ENCODE measurements around the gene NDUFA13. TPM values are rescaled to one million over a fixed set of nuclear protein-coding genes. Genes with fewer than 3 reads are reported as not detected.

Gene NDUFA13
- total RNA-seq, 3 donors from 2014 or later = 97.3 to 134 (median 99.2) TPM

- Histone ChIP-seq H3K27me3 (no peaks in the 10 kb centered on the region), H3K4me1 (no peaks in the 10 kb centered on the region), H3K4me3 (no peak overlapping the region), H3K27ac (no peak overlapping the region), H3K9me3 (no peaks in the 10 kb centered on the region), H3K36me3 (peaks cover 4% of the 10 kb centered on the region)
- TF ChIP-seq POLR2AphosphoS5 (IDR thresholded peaks at IDR 0.05) = no peak
- no peak for TF ChIP-seq CTCF (IDR thresholded peaks at IDR 0.05)
- intact Hi-C loops (cut with DNase I; ENCODE audit: low total_unique reads) = no loop called here
- no peak for DNase-seq (ENCODE audit: low spot score in 2 of 2)
Measured at GRCh38 chr19:19523177-19523576, 7.2 kb downstream of the NDUFA13 start.

- intact Hi-C loops (cut with DNase I; ENCODE audit: low total_unique reads) = no loop called here
- no peak for DNase-seq (ENCODE audit: low spot score in 2 of 2)
- peaks cover 4% of the 10 kb centered on the region for H3K36me3 ChIP-seq
Measured at GRCh38 chr19:19524053-19524452, 8.0 kb downstream of the NDUFA13 start.

GRCh38 chr19:19525611-19526380, 9.8 kb downstream of the NDUFA13 start:
- no peaks in the 10 kb centered on the region for H3K27me3 ChIP-seq
- H3K27ac ChIP-seq = no peak overlapping the region
- no peaks in the 10 kb centered on the region for H3K4me1 ChIP-seq
- H3K4me3 ChIP-seq = no peak overlapping the region
- intact Hi-C loops (cut with DNase I; ENCODE audit: low total_unique reads) = no loop called here
- H3K9me3 ChIP-seq = no peaks in the 10 kb centered on the region
- no peak for DNase-seq (ENCODE audit: low spot score in 2 of 2)
- H3K36me3 ChIP-seq = peaks cover 4% of the 10 kb centered on the region
- TF ChIP-seq POLR2AphosphoS5 (IDR thresholded peaks at IDR 0.05) (no peak), CTCF (IDR thresholded peaks at IDR 0.05) (no peak), POLR2A (IDR thresholded peaks at IDR 0.05) (no peak)

More at GRCh38 chr19:19524053-19524452, 8.0 kb downstream of the NDUFA13 start:
- Histone ChIP-seq H3K27me3 (no peaks in the 10 kb centered on the region), H3K4me1 (no peaks in the 10 kb centered on the region), H3K4me3 (no peak overlapping the region), H3K9me3 (no peaks in the 10 kb centered on the region), H3K27ac (no peak overlapping the region)
- TF ChIP-seq CTCF (IDR thresholded peaks at IDR 0.05) (no peak), POLR2A (IDR thresholded peaks at IDR 0.05) (no peak), POLR2AphosphoS5 (IDR thresholded peaks at IDR 0.05) (no peak)

- intact Hi-C loops (cut with DNase I; ENCODE audit: low total_unique reads) = no loop called here
- no peak overlapping the region for H3K27ac ChIP-seq
- no peaks in the 10 kb centered on the region for H3K4me1 ChIP-seq
- no peaks in the 10 kb centered on the region for H3K9me3 ChIP-seq
- H3K4me3 ChIP-seq = no peak overlapping the region
- no peaks in the 10 kb centered on the region for H3K27me3 ChIP-seq
- no peak for TF ChIP-seq POLR2AphosphoS5 (IDR thresholded peaks at IDR 0.05)
- TF ChIP-seq POLR2A (IDR thresholded peaks at IDR 0.05) = no peak
- no peak for TF ChIP-seq CTCF (IDR thresholded peaks at IDR 0.05)
- peaks cover 4% of the 10 kb centered on the region for H3K36me3 ChIP-seq
- no peak for DNase-seq (ENCODE audit: low spot score in 2 of 2)
Measured at GRCh38 chr19:19526581-19527370, 10.8 kb downstream of the NDUFA13 start.

GRCh38 chr19:19527371-19527656, 11.3 kb downstream of the NDUFA13 start:
- Histone ChIP-seq H3K9me3 (no peaks in the 10 kb centered on the region), H3K27me3 (no peaks in the 10 kb centered on the region), H3K27ac (no peak overlapping the region), H3K4me3 (no peak overlapping the region), H3K4me1 (no peaks in the 10 kb centered on the region), H3K36me3 (peaks cover 4% of the 10 kb centered on the region)
- intact Hi-C loops (cut with DNase I; ENCODE audit: low total_unique reads) = no loop called here
- DNase-seq (ENCODE audit: low spot score in 2 of 2) = no peak
- no peak for TF ChIP-seq CTCF (IDR thresholded peaks at IDR 0.05)
